ENCODE measurements around the gene CGAS.
"Not testable (repeated sequence)": the region's sequence is repeated elsewhere in the genome, so short reads cannot be mapped to it uniquely, and the experiment has no call there.

Gene CGAS

DNA sequence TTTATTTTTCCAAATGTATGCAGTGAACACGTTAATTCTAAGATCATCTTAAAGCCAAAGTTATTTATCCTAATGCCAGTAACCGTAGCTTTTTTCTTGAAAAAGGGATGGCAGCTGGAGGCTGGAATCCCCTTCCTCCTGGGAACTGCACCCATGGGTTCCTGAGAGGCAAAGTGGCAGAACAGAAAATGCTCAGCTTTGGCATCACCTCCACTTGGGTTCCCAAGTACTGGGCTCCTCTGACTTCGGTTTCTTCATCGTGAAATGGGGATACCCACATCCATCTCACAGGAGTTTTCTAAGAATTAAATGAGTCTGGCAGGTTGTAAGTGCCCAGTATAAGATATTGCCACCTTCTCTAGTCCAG lies 63.7 kb downstream of the CGAS start:
- Histone ChIP-seq H2AFZ (ENCODE audit: low read depth, low read length) (no peak overlapping the region), H4K91ac (ENCODE audit: low read length) (no peak overlapping the region), H3K4ac (ENCODE audit: low read depth in 1 of 2, low read length in 2 of 2) (no peak overlapping the region), H3K9me3 (ENCODE audit: control insufficient read depth, low read length) (no peaks in the 10 kb centered on the region), H3K9ac (ENCODE audit: low read length) (peak overlapping the region; percentile 81), H3K79me1 (replicated peaks; ENCODE audit: low read length, poor library complexity, severe bottlenecking) (no peaks in the 10 kb centered on the region), H2BK5ac (ENCODE audit: low read depth, low read length, poor library complexity, severe bottlenecking) (no peak overlapping the region), H3K4me3 (ENCODE audit: insufficient read depth in 1 of 2, low read depth in 1 of 2, low read length in 2 of 2) (peak overlapping the region in 1 of 2 experiments; percentile 84), H3K27ac (ENCODE audit: low read length, poor library complexity, severe bottlenecking) (no peak overlapping the region), H2BK12ac (ENCODE audit: low read length in 2 of 2) (no peak overlapping the region), H3K18ac (ENCODE audit: low read depth in 1 of 2, low read length in 2 of 2) (no peak overlapping the region), H2BK15ac (ENCODE audit: low read depth, poor library complexity, severe bottlenecking) (no peak overlapping the region), H2BK120ac (ENCODE audit: low read depth, low read length) (no peak overlapping the region), H3K4me2 (ENCODE audit: low read length, poor library complexity, severe bottlenecking) (peak overlapping the region; percentile 97), H2AK5ac (ENCODE audit: low read length, severe bottlenecking) (no peak overlapping the region), H3K4me1 (ENCODE audit: control insufficient read depth, insufficient read depth, low read depth, low read length) (peaks cover 4% of the 10 kb centered on the region), H3K27me3 (ENCODE audit: control insufficient read depth in 1 of 2, insufficient read depth in 1 of 2, low read length in 2 of 2) (no peaks in the 10 kb centered on the region), H3K36me3 (ENCODE audit: control insufficient read depth in 1 of 2, insufficient read depth in 2 of 2, low read depth in 1 of 2, low read length in 2 of 2) (no peaks in the 10 kb centered on the region), H3K23ac (ENCODE audit: low read length in 2 of 2) (no peak overlapping the region), H3K14ac (ENCODE audit: low read length in 2 of 2) (no peak overlapping the region), H4K8ac (ENCODE audit: low read length) (no peak overlapping the region)
- DNase-seq, result no peak
- 89% methylated on average over 2 of the region's 4 CpGs for WGBS

DNA sequence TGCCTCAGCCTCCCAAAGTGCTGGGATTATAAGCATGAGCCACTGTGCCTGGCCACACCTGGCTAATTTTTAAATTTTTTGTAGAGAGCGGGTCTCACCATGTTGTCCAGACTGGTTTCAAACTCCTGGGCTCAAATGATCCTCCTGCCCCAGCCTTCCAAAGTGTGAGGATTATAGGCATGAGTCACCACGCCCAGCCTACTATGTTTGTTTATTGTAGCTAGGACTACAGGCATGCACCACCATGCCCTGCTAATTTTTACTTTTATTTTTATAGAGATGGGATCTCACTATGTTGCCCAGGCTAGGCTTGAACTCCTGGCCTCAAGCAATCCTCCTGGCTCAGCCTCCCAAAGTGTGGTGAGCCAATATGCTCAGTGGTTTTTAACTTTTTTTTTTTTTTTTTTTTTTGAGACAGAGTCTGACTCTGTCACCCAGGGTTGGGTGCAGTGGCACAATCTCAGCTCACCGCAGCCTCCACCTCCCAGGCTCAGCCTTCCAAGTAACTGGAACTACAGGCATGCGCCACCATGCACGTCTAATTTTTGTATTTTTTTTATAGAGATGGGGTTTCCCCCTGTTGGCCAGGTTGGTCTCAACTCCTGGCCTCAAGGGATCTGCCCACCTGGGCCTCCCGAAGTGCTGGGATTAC lies 69.5 kb downstream of the CGAS start:
- DNase-seq, result peak; percentile 41
- 90% methylated on average over 4 of the region's 6 CpGs for WGBS
- H3K18ac ChIP-seq (ENCODE audit: low read depth in 1 of 2, low read length in 2 of 2), result no peak overlapping the region

DNA sequence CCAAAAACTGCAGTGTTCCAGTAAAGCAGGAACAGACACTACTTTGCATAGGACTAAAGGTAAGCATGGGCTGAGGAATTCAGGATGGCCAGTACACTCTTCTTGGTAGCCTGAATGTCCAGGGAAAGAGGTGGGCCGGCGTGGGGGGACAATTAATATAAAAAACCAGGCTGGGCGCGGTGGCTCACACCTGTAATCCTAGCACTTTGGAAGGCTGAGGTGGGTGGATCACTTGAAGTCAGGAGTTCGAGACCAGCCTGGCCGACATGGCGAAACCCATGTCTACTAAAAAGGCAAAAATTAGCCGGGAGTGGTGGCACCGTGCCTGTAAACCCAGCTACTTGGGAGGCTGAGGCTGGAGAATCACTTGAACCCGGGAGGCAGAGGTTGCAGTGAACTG lies 70.6 kb downstream of the CGAS start:
- not testable (repeated sequence) for H3K18ac ChIP-seq (ENCODE audit: low read depth in 1 of 2, low read length in 2 of 2); H4K91ac ChIP-seq (ENCODE audit: low read length); H3K23ac ChIP-seq (ENCODE audit: low read length in 2 of 2); H3K4ac ChIP-seq (ENCODE audit: low read depth in 1 of 2, low read length in 2 of 2); H3K27ac ChIP-seq (ENCODE audit: low read length, poor library complexity, severe bottlenecking); H3K14ac ChIP-seq (ENCODE audit: low read length in 2 of 2); H3K79me1 ChIP-seq (replicated peaks; ENCODE audit: low read length, poor library complexity, severe bottlenecking); H2BK120ac ChIP-seq (ENCODE audit: low read depth, low read length); H4K8ac ChIP-seq (ENCODE audit: low read length); H2AFZ ChIP-seq (ENCODE audit: low read depth, low read length); H3K36me3 ChIP-seq (ENCODE audit: control insufficient read depth in 1 of 2, insufficient read depth in 2 of 2, low read depth in 1 of 2, low read length in 2 of 2); H3K4me3 ChIP-seq (ENCODE audit: insufficient read depth in 1 of 2, low read depth in 1 of 2, low read length in 2 of 2); H2BK15ac ChIP-seq (ENCODE audit: low read depth, poor library complexity, severe bottlenecking); DNase-seq; H3K4me2 ChIP-seq (ENCODE audit: low read length, poor library complexity, severe bottlenecking); H3K27me3 ChIP-seq (ENCODE audit: control insufficient read depth in 1 of 2, insufficient read depth in 1 of 2, low read length in 2 of 2); H2AK5ac ChIP-seq (ENCODE audit: low read length, severe bottlenecking); H3K4me1 ChIP-seq (ENCODE audit: control insufficient read depth, insufficient read depth, low read depth, low read length); H3K9me3 ChIP-seq (ENCODE audit: control insufficient read depth, low read length); H2BK5ac ChIP-seq (ENCODE audit: low read depth, low read length, poor library complexity, severe bottlenecking); H2BK12ac ChIP-seq (ENCODE audit: low read length in 2 of 2); H3K9ac ChIP-seq (ENCODE audit: low read length)
- 91% methylated on average over 9 of the region's 10 CpGs for WGBS

More for the DNA sequence above, 69.5 kb downstream of the CGAS start:
- Histone ChIP-seq H3K9ac (ENCODE audit: low read length) (no peak overlapping the region), H4K91ac (ENCODE audit: low read length) (no peak overlapping the region), H3K4me1 (ENCODE audit: control insufficient read depth, insufficient read depth, low read depth, low read length) (no peaks in the 10 kb centered on the region), H3K14ac (ENCODE audit: low read length in 2 of 2) (no peak overlapping the region), H3K23ac (ENCODE audit: low read length in 2 of 2) (no peak overlapping the region), H3K36me3 (ENCODE audit: control insufficient read depth in 1 of 2, insufficient read depth in 2 of 2, low read depth in 1 of 2, low read length in 2 of 2) (no peaks in the 10 kb centered on the region), H3K79me1 (replicated peaks; ENCODE audit: low read length, poor library complexity, severe bottlenecking) (no peaks in the 10 kb centered on the region), H2AFZ (ENCODE audit: low read depth, low read length) (no peak overlapping the region), H4K8ac (ENCODE audit: low read length) (no peak overlapping the region), H3K9me3 (ENCODE audit: control insufficient read depth, low read length) (no peaks in the 10 kb centered on the region), H3K4me2 (ENCODE audit: low read length, poor library complexity, severe bottlenecking) (no peak overlapping the region), H3K4ac (ENCODE audit: low read depth in 1 of 2, low read length in 2 of 2) (no peak overlapping the region), H2BK5ac (ENCODE audit: low read depth, low read length, poor library complexity, severe bottlenecking) (no peak overlapping the region), H2BK120ac (ENCODE audit: low read depth, low read length) (no peak overlapping the region), H2BK15ac (ENCODE audit: low read depth, poor library complexity, severe bottlenecking) (no peak overlapping the region), H2BK12ac (ENCODE audit: low read length in 2 of 2) (no peak overlapping the region), H3K27ac (ENCODE audit: low read length, poor library complexity, severe bottlenecking) (no peak overlapping the region), H3K4me3 (ENCODE audit: insufficient read depth in 1 of 2, low read depth in 1 of 2, low read length in 2 of 2) (no peak overlapping the region), H3K27me3 (ENCODE audit: control insufficient read depth in 1 of 2, insufficient read depth in 1 of 2, low read length in 2 of 2) (no peaks in the 10 kb centered on the region), H2AK5ac (ENCODE audit: low read length, severe bottlenecking) (no peak overlapping the region)

DNA sequence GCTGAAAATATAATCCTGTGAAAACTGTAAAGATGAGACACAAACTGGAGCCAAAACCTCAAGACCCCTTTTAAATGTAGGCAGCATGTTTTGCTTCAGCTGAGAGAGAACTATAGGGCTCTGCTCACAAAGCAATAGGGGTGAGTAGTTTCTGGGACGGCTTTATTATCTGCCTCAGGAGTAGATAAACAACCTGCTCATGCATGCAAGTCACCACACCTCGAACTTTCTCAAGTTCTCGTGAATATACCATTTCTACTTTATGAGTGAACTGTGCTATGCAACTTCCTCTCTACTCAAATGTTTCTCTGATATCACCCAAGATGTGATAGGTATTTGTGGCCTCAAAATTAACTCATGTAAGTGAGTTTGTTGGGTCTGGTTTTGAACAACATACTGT lies 74.9 kb downstream of the CGAS start:
- Histone ChIP-seq H2BK5ac (ENCODE audit: low read depth, low read length, poor library complexity, severe bottlenecking) (no peak overlapping the region), H3K9me3 (ENCODE audit: control insufficient read depth, low read length) (peaks cover 4% of the 10 kb centered on the region), H3K4ac (ENCODE audit: low read depth in 1 of 2, low read length in 2 of 2) (no peak overlapping the region), H2AK5ac (ENCODE audit: low read length, severe bottlenecking) (no peak overlapping the region), H3K79me1 (replicated peaks; ENCODE audit: low read length, poor library complexity, severe bottlenecking) (no peaks in the 10 kb centered on the region), H3K27me3 (ENCODE audit: control insufficient read depth in 1 of 2, insufficient read depth in 1 of 2, low read length in 2 of 2) (no peaks in the 10 kb centered on the region), H3K27ac (ENCODE audit: low read length, poor library complexity, severe bottlenecking) (no peak overlapping the region), H3K4me3 (ENCODE audit: insufficient read depth in 1 of 2, low read depth in 1 of 2, low read length in 2 of 2) (no peak overlapping the region), H2AFZ (ENCODE audit: low read depth, low read length) (no peak overlapping the region), H2BK12ac (ENCODE audit: low read length in 2 of 2) (no peak overlapping the region), H3K4me1 (ENCODE audit: control insufficient read depth, insufficient read depth, low read depth, low read length) (peaks cover 1% of the 10 kb centered on the region), H3K23ac (ENCODE audit: low read length in 2 of 2) (no peak overlapping the region), H2BK120ac (ENCODE audit: low read depth, low read length) (no peak overlapping the region), H3K9ac (ENCODE audit: low read length) (no peak overlapping the region), H2BK15ac (ENCODE audit: low read depth, poor library complexity, severe bottlenecking) (no peak overlapping the region), H3K36me3 (ENCODE audit: control insufficient read depth in 1 of 2, insufficient read depth in 2 of 2, low read depth in 1 of 2, low read length in 2 of 2) (no peaks in the 10 kb centered on the region), H3K18ac (ENCODE audit: low read depth in 1 of 2, low read length in 2 of 2) (no peak overlapping the region), H3K14ac (ENCODE audit: low read length in 2 of 2) (no peak overlapping the region), H3K4me2 (ENCODE audit: low read length, poor library complexity, severe bottlenecking) (no peak overlapping the region), H4K91ac (ENCODE audit: low read length) (no peak overlapping the region), H4K8ac (ENCODE audit: low read length) (no peak overlapping the region)
- no peak for DNase-seq
- 78% methylated on average over 1 of the region's 3 CpGs for WGBS

Measured in mesenchymal stem cell (in vitro differentiated cells and primary cell).